Stomach (tissue), 9 donors: ENCODE data around the gene ATP6AP2. TPM values are rescaled to one million over a fixed set of nuclear protein-coding genes. Genes with fewer than 3 reads are reported as not detected.

Source experiments
- DNase-seq, 2 donors: peaks; one replicate each; pipeline versions ENCODE4 v3.0.0 to v3.0.0-alpha.2; 2013 to 2019
- H3K27ac ChIP-seq, 5 donors: fragments of 200-600 bp in 4 of 5; sonication (generic) in 4 of 5; one replicate each; pipeline ENCODE4 v1.5.1; 2013 to 2019; ENCODE audit warnings: mild to moderate bottlenecking in 1 of 5, moderate library complexity in 1 of 5
- H3K27me3 ChIP-seq, 3 donors: fragments of 200-600 bp; sonication (generic); one replicate each; pipeline ENCODE4 v1.5.1; 2017 to 2019; ENCODE audit warnings: mixed run types in 1 of 3
- H3K36me3 ChIP-seq, 4 donors: fragments of 200-600 bp; sonication (generic); 1 replicate in 3 of 4; 2 replicates in 1 of 4; pipeline ENCODE4 v1.5.1; 2016 to 2019
- H3K4me1 ChIP-seq, 4 donors: fragments of 200-600 bp; sonication (generic); one replicate each; pipeline ENCODE4 v1.5.1; 2016 to 2019
- H3K4me3 ChIP-seq, 4 donors: fragments of 200-600 bp; sonication (generic) in 3 of 4; one replicate each; pipeline ENCODE4 v1.5.1; 2016 to 2019; ENCODE audit warnings: mild to moderate bottlenecking in 1 of 4
- H3K9me3 ChIP-seq, 4 donors: fragments of 200-600 bp; sonication (generic); one replicate each; pipeline ENCODE4 v1.5.1; 2016 to 2019
- CTCF ChIP-seq, 7 experiments: fragments of 450-650 bp in 4 of 7; fragments of 200-600 bp in 3 of 7; sonication (generic) in 3 of 7; IDR thresholded peaks; one replicate each; pipeline ENCODE4 v1.5.1; 2016 to 2019; ENCODE audit warnings: antibody characterized with exemption in 7 of 7, control low read depth in 2 of 7, mild to moderate bottlenecking in 1 of 7
- EP300 ChIP-seq: sonication (generic); formaldehyde crosslinking; IDR thresholded peaks from one replicate; pipeline ENCODE4 v1.6.1; 2017; ENCODE audit warnings: antibody characterized with exemption
- POLR2A ChIP-seq, 4 donors: fragments of 450-650 bp; IDR thresholded peaks; one replicate each; pipeline ENCODE4 v1.6.1; 2016; ENCODE audit warnings: antibody characterized with exemption in 4 of 4, control low read depth in 2 of 4, mild to moderate bottlenecking in 1 of 4, moderate library complexity in 1 of 4
- POLR2AphosphoS5 ChIP-seq, 3 donors: sonication (generic); formaldehyde crosslinking; IDR thresholded peaks; one replicate each; pipeline ENCODE4 v1.6.1; 2016; ENCODE audit warnings: antibody characterized with exemption in 3 of 3
- WGBS, 5 donors: extraction: QIAGEN DNeasy Blood & Tissue Kit in 3 of 5; methylation state at CpG; one replicate each; pipeline versions ENCODE4 v1.1.5 to v1.1.7; 2013 to 2018; 5-methylcytosine and 5-hydroxymethylcytosine counted together
- intact Hi-C: fragments of 100-400 bp; cut with DNase I; formaldehyde crosslinking; loops from one replicate; pipeline ENCODE4 v1.15.1; 2023; ENCODE audit warnings: low total_unique reads
- polyA plus RNA-seq, 3 donors: library from polyadenylated mRNA; stranded (reverse); fragments of 200-250 nt; gene quantifications; one replicate each; pipeline ENCODE4 v1.2.3, GENCODE V29; 2013
- total RNA-seq, 5 donors: library from RNA; depleted of rRNA; stranded (reverse); fragments of >200 nt; gene quantifications; one replicate each; pipeline versions ENCODE4 v1.1.0 to v1.2.3, GENCODE V29; 2014 to 2016
- donor health status: healthy with polysubstance abuse.
- donor health status: Bipolar disorder and iron deficiency.
- donor health status: healthy.

ATP6AP2 gene
- total and polyA plus RNA-seq, 8 donors, result 10.4 to 216 (median 58.9) TPM

DNA sequence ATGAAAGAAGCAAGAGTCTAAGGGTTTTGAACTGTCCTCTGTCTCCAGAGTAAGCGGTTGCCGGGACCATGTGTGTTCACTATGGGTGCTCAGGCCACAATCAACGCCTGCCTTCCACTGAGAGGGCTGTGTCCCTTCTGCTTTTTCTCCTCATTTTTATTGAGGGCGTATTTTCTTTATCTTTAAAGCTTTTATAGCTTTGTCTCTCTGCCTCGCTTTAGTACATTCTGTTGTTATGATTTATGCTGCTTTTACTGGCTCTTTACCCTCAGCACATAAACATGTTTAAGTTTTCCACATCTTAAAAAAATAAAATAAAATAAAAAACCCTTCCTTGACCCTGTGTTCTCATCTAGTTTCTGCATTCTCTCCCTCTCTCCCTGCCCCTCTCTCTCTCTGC is 42.4 kb upstream of the ATP6AP2 start:
- H3K27ac ChIP-seq, result no peak overlapping the region
- H3K27me3 ChIP-seq, result peaks cover 0 to 15% (median 0%) of the 10 kb centered on the region in 3 donors
- WGBS, 5 donors, result 76 to 93% (median 79%) methylated on average over 5 of the region's 5 CpGs
- H3K36me3 ChIP-seq, result no peaks in the 10 kb centered on the region
- intact Hi-C loops, result no loop called here
- H3K4me3 ChIP-seq, result no peak overlapping the region
- H3K9me3 ChIP-seq, result no peaks in the 10 kb centered on the region
- peaks cover 0 to 5% (median 0%) of the 10 kb centered on the region in 4 donors for H3K4me1 ChIP-seq
- DNase-seq, result no peak
- TF ChIP-seq EP300 (no peak), POLR2A (IDR thresholded peaks at IDR 0.05) (no peak), POLR2AphosphoS5 (IDR thresholded peaks at IDR 0.05) (no peak), CTCF (IDR thresholded peaks at IDR 0.05) (no peak)

GRCh38 chrX:40539214-40540142 is 41.3 kb upstream of the ATP6AP2 start:
- Histone ChIP-seq H3K27ac (no peak overlapping the region), H3K4me1 (peaks cover 0 to 14% (median 5%) of the 10 kb centered on the region in 4 donors), H3K36me3 (no peaks in the 10 kb centered on the region), H3K27me3 (peaks cover 0 to 15% (median 0%) of the 10 kb centered on the region in 3 donors), H3K4me3 (no peak overlapping the region), H3K9me3 (no peaks in the 10 kb centered on the region)
- peak in 1 of 2 donors; percentile 66 for DNase-seq
- WGBS, 5 donors, result 34 to 54% (median 41%) methylated on average over 19 to 20 of the region's 20 CpGs
- TF ChIP-seq POLR2AphosphoS5 (IDR thresholded peaks at IDR 0.05), result no peak
- TF ChIP-seq CTCF (IDR thresholded peaks at IDR 0.05), result no peak
- TF ChIP-seq POLR2A (IDR thresholded peaks at IDR 0.05), result no peak
- TF ChIP-seq EP300, result no peak
- intact Hi-C loops, result no loop called here

DNA sequence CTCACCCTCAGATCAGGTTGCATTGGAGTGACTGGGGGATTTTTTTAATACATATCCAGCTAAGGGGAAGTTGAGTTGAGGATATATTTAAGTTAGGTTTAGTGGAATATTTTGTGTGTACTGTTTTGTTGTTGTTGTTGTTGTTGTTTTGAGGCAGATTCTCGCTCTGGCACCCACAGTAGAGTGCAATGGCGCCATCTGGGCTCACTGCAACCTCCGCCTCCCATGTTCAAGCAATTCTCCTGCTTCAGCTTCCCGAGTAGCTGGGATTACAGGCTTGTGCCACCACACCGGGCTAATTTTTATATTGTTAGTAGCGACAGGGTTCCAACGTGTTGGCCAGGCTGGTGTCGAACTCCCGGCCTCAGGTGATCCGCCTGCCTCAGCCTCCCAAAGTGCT is 38.6 kb upstream of the ATP6AP2 start:
- peaks cover 0 to 15% (median 0%) of the 10 kb centered on the region in 3 donors for H3K27me3 ChIP-seq
- TF ChIP-seq POLR2AphosphoS5 (IDR thresholded peaks at IDR 0.05) (no peak), EP300 (no peak), CTCF (IDR thresholded peaks at IDR 0.05) (no peak), POLR2A (IDR thresholded peaks at IDR 0.05) (no peak)
- no peaks in the 10 kb centered on the region for H3K9me3 ChIP-seq
- peaks cover 0 to 17% (median 7%) of the 10 kb centered on the region in 4 donors for H3K4me1 ChIP-seq
- no peak for DNase-seq
- no peak overlapping the region for H3K4me3 ChIP-seq
- no peaks in the 10 kb centered on the region for H3K36me3 ChIP-seq
- no peak overlapping the region for H3K27ac ChIP-seq
- WGBS, 5 donors, result 67 to 94% (median 81%) methylated on average over 5 to 10 of the region's 10 CpGs
- intact Hi-C loops, result no loop called here

- no peak overlapping the region for H3K27ac ChIP-seq
- no peak for DNase-seq
- TF ChIP-seq CTCF (IDR thresholded peaks at IDR 0.05) (no peak), EP300 (no peak), POLR2AphosphoS5 (IDR thresholded peaks at IDR 0.05) (no peak), POLR2A (IDR thresholded peaks at IDR 0.05) (no peak)
- intact Hi-C loops, result no loop called here
- WGBS, 5 donors, result 77 to 91% (median 87%) methylated on average over 4 of the region's 4 CpGs
- H3K4me3 ChIP-seq, result no peak overlapping the region
- H3K9me3 ChIP-seq, result no peaks in the 10 kb centered on the region
- H3K4me1 ChIP-seq, result peaks cover 0 to 17% (median 7%) of the 10 kb centered on the region in 4 donors
- H3K27me3 ChIP-seq, result peaks cover 0 to 15% (median 0%) of the 10 kb centered on the region in 3 donors
- H3K36me3 ChIP-seq, result no peaks in the 10 kb centered on the region
These were observed 37.8 kb upstream of the ATP6AP2 start for GRCh38 chrX:40542972-40543371.
